PFSK-1 (cell line): ENCODE measurements around the gene TLR3.

Experiments used
- POLR2AphosphoS5 ChIP-seq: IDR thresholded peaks from 2 replicates; pipeline ENCODE4 v1.6.1; 2012; ENCODE audit warnings: low read depth, mild to moderate bottlenecking, control low read depth, low read length, moderate library complexity
- SIN3A ChIP-seq: IDR thresholded peaks from 2 replicates; pipeline ENCODE4 v1.6.1; 2012; ENCODE audit warnings: mild to moderate bottlenecking, low read length, moderate library complexity, borderline replicate concordance; ENCODE audit not compliant: insufficient read depth
- TAF1 ChIP-seq: IDR thresholded peaks from 2 replicates; pipeline ENCODE4 v1.6.1; 2012; ENCODE audit warnings: low read length, control low read depth, borderline replicate concordance; ENCODE audit not compliant: insufficient read depth

- TF ChIP-seq POLR2AphosphoS5 (no peak), SIN3A (no peak), TAF1 (no peak)
Measured at GRCh38 chr4:186079694-186080093, 10.7 kb downstream of the TLR3 start.
